VCaP (cell line): ENCODE measurements around the gene PLEKHJ1.

Source experiments
- H3K27ac ChIP-seq: fragments of 450-650 bp; 2 replicates; pipeline ENCODE4 v1.5.1; 2017
- TF ChIP-seq, protein P1 (sequence below): fragments of 450-650 bp; conservative IDR thresholded peaks from 2 replicates; pipeline ENCODE4 v1.5.1; 2017; ENCODE audit warnings: mild to moderate bottlenecking, moderate library complexity

PLEKHJ1 gene

DNA sequence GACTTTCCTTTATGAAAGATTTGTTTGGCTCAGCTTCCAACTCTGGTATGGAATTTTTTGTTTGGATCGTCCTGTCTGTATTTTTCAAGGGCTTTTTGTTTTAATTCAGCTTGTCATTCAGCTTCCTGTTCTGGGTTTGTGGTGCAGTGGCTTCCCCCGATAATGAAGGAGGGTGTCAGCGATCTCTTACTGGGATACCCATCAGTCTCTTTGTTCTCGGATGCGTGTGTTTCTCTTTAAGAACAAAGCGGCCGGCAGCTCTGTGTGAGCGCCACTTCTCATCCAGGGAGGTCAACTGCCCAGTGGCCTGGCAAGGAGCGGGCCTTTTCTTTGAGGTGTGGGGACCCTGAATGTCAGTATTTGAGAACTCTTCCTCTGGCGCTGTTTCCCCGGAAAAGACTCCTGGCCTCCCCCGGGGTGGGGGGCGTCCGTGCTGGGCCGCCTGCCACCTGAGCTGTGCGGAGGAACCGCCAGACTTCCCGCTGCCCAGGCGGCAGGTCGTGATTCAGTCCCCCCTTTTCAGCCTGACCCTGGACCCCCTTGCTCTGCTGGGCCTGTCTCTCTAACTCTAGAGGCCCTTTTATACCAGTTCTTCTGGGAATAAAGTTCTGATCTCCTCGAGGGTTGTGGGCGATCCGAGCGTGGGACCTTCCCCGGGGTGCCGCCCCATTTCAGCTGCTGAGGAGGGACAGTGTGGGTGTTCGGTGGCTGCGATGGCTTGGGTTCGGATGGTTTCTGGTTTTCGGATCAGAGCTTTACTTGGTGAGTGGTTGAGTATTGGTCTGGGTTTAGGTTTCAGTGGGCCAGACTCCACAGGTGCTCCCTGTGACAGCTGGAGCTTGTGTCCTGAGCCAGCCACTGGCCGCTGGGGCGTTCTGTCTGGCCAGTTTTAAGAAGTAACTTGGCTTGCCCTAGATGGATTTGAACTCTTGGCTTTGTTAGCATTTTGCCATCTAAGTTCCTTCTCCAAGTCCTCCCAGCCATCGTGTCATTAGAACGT is 3.9 kb upstream of the PLEKHJ1 start:
- peak overlapping the region; percentile 99 for H3K27ac ChIP-seq
- TF ChIP-seq, protein P1, sequence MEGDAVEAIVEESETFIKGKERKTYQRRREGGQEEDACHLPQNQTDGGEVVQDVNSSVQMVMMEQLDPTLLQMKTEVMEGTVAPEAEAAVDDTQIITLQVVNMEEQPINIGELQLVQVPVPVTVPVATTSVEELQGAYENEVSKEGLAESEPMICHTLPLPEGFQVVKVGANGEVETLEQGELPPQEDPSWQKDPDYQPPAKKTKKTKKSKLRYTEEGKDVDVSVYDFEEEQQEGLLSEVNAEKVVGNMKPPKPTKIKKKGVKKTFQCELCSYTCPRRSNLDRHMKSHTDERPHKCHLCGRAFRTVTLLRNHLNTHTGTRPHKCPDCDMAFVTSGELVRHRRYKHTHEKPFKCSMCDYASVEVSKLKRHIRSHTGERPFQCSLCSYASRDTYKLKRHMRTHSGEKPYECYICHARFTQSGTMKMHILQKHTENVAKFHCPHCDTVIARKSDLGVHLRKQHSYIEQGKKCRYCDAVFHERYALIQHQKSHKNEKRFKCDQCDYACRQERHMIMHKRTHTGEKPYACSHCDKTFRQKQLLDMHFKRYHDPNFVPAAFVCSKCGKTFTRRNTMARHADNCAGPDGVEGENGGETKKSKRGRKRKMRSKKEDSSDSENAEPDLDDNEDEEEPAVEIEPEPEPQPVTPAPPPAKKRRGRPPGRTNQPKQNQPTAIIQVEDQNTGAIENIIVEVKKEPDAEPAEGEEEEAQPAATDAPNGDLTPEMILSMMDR: no peak

DNA sequence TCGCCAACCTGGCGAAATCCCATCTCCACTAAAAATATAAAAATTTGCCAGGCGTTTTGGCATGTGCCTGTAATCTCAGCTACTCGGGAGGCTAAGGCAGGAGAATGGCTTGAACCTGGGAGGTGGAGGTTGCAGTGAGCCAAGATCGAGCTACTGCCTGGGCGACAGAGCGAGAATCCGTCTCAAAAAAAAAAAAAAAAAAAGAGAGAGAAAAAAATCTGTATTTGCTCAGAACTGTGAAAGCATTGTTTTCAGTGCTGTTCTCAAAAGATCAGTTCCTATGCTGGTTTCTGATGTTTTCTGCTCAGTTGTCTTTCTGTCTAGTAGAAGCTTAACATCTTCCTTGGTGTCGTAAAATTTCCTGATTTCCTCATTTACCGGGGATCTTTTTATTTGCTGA is 3.0 kb upstream of the PLEKHJ1 start:
- peak overlapping the region; percentile 99 for H3K27ac ChIP-seq
- TF ChIP-seq, protein P1: no peak

DNA sequence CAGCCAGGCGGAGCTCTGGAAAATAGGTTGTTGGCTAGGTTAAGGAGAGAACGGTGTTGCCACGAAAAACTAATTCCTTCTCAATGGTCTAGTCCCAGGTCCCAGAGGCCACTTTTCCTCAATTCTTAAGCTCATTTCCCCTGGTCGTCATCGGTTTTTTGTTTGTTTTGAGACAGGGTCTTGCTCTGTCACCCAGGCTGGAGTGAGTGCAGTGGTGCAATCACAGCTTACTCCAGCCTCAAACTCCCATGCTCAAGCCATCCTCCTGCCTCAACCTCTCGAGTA is 1.7 kb upstream of the PLEKHJ1 start:
- TF ChIP-seq, protein P1: no peak
- H3K27ac ChIP-seq: peak overlapping the region; percentile 99

DNA sequence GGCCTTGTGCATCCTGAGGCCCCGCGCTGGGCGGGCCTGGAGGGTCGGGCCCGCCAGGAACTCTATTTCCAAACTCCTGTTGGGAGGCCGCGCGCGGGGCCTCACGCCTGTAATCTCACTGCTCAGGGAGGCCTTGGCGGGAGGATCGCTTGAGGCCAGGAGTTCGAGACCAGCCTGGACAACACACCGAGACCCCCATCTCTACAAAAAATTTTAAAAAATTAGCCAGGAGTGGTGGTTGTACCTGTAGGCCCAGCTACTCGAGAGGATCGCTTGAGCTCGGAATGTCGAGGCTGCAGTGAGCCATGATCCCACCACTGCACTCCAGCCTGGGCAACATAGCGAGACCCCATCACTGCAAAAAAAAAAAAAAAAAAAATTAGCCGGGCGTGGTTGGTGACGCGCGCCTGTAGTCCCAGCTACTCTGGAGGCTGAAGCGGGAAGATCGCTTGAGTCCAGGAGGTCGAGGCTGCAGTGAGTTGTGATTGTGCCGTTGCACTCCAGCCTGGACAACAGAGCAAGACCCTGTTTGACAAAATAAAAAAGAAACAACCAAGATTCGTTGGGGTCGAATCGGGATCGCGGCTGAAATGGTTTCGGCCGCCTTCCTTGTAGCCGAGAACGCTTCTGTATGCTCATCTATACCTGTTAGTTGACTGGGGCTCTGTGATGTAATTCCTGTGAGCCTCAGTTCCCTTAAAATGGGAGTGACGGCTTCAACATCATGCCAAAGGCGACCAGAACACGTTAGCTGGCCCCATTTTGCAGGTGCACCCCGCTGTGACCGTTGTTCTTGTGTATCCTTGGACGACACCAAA is 1.1 kb upstream of the PLEKHJ1 start:
- peak overlapping the region; percentile 99 for H3K27ac ChIP-seq
- TF ChIP-seq, protein P1: no peak

DNA sequence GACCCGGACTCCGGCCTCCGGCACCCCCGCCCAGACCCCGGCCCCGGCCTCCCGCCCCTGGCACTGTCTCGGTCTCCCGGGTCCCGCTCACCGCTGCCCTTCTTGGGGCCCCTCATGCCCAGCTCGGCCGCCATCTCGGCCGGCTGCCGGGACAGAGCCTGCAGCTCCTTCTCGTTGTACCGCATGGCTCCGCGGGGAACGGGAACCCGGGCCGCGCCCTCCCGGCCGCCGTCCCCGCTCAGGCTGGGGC is 140 bp downstream of the PLEKHJ1 start:
- peak overlapping the region; percentile 99 for H3K27ac ChIP-seq
- TF ChIP-seq, protein P1: no peak

DNA sequence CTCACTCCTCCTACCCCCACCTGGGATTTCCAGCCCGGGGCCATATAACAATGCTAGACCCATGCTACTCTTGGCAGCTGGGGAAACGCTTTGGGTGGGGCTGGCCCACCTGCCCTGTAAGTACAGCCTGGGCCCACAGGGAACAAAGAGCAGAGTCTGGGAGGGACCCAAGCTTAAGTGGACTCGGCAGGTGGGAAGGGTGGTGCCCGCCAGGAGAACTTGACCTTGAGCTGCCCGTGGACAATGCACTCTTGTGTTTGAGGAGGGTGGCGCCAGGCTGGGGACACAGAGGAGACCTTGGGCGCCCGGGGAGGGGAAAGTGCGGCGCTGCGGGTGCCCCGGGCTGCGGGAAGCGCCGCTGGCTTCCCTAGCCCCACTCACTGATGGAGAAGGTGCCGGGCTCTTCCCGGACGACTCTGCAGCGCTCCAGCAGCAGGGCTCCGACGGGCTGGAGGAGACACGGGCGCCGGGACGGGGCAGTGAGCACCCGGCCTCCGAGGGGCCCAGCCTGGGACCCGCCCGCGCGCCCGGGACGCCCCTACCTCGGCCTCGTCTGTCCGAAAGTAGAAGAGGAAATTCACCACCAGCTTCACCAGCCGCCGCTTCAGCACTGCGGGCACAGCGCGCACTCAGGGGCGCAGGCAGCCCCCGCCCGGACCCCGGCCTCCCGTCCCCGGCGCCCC is 607 bp downstream of the PLEKHJ1 start:
- peak overlapping the region; percentile 99 for H3K27ac ChIP-seq
- TF ChIP-seq, protein P1: no peak

DNA sequence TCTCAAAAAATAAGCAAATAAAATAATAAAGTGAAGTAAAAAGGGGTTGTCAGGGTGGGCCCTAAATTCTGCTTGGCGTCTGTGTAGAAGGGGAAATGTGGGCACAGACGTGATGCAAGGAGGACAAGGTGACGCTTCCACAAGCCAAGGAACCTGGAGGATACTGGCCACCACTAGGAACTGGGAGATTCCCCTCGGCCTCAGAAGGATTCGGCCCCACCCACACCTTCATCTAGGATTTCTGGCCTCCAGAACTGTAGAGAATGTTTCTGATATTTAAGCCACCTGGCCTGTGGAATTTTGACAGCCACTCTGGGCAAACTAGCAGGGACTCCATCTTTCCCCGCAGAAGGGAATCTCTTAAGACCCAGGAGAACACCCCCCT is 1.1 kb downstream of the PLEKHJ1 start:
- H3K27ac ChIP-seq: peak overlapping the region; percentile 99
- TF ChIP-seq, protein P1: no peak
